GM18519 (cell line): Measurements from ENCODE around the gene STARD13.

Experiments used
- ATAC-seq: cut with Tn5 transposase; IDR thresholded peaks from one replicate; pipeline ENCODE4 v1.9.1; 2021; ENCODE audit warnings: mild to moderate bottlenecking, moderate library complexity; ENCODE audit not compliant: unreplicated experiment, low FRiP score

The STARD13 gene

GRCh38 chr13:33158816-33159215 is 126.7 kb downstream of the STARD13 start:
- ATAC-seq: no peak

- ATAC-seq: no peak
Observed at GRCh38 chr13:33158271-33158670, 127.3 kb downstream of the STARD13 start.

GRCh38 chr13:33154911-33155310 is 130.6 kb downstream of the STARD13 start:
- ATAC-seq: no peak

- ATAC-seq: no peak
Observed at GRCh38 chr13:33153421-33154404, 131.8 kb downstream of the STARD13 start.

GRCh38 chr13:33152389-33152788 is 133.2 kb downstream of the STARD13 start:
- no peak for ATAC-seq

- no peak for ATAC-seq
Observed at GRCh38 chr13:33150662-33151061, 134.9 kb downstream of the STARD13 start.

- ATAC-seq: no peak
Observed at GRCh38 chr13:33150126-33150525, 135.4 kb downstream of the STARD13 start.

GRCh38 chr13:33147832-33148231 is 137.7 kb downstream of the STARD13 start:
- ATAC-seq: no peak

GRCh38 chr13:33146843-33147611 is 138.5 kb downstream of the STARD13 start:
- peak; percentile 66 for ATAC-seq

GRCh38 chr13:33145667-33146066 is 139.9 kb downstream of the STARD13 start:
- no peak for ATAC-seq

- no peak for ATAC-seq
Observed at GRCh38 chr13:33144358-33144784, 141.2 kb downstream of the STARD13 start.

- ATAC-seq: no peak
Observed at GRCh38 chr13:33139780-33140535, 145.6 kb downstream of the STARD13 start.

- ATAC-seq: no peak
Observed at GRCh38 chr13:33139184-33139583, 146.4 kb downstream of the STARD13 start.

GRCh38 chr13:33138441-33138840 is 147.1 kb downstream of the STARD13 start:
- no peak for ATAC-seq

GRCh38 chr13:33137721-33138120 is 147.8 kb downstream of the STARD13 start:
- no peak for ATAC-seq

- no peak for ATAC-seq
Observed at GRCh38 chr13:33135097-33135496, 150.5 kb downstream of the STARD13 start.

- ATAC-seq: no peak
Observed at GRCh38 chr13:33134213-33134612, 151.3 kb downstream of the STARD13 start.

- no peak for ATAC-seq
Observed at GRCh38 chr13:33132644-33133440, 152.7 kb downstream of the STARD13 start.

GRCh38 chr13:33129886-33130285 is 155.7 kb downstream of the STARD13 start:
- no peak for ATAC-seq
